22Rv1 (cell line): ENCODE measurements around the gene TMEFF1.

Experiments
- ZFX ChIP-seq: fragments of 450-650 bp; IDR thresholded peaks from 2 replicates; pipeline ENCODE4 v1.6.1; 2017; ENCODE audit warnings: antibody characterized with exemption, borderline replicate concordance
- TF ChIP-seq, protein P1 (sequence below): fragments of 450-650 bp; IDR thresholded peaks from 2 replicates; pipeline ENCODE4 v1.5.1; 2017; ENCODE audit warnings: mild to moderate bottlenecking

DNA sequence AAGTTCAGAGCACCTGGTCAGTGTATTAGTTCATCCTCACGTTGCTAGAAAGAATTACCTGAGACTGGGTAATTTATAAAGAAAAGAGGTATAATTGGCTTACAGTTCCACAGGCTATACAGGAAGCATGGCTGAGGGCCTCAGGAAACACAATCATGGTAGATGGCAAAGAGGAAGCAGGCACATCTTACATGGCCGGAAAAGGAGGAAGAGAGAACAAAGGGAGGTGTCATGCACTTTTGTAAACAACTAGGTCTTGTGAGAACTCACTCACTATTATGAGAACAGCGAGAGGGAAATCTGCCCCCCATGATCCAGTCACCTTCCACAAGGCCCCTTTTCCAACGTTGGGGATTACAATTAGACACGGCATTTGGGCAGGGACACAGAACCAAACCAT, 76.1 kb downstream of the TMEFF1 start:
- TF ChIP-seq, protein P1, sequence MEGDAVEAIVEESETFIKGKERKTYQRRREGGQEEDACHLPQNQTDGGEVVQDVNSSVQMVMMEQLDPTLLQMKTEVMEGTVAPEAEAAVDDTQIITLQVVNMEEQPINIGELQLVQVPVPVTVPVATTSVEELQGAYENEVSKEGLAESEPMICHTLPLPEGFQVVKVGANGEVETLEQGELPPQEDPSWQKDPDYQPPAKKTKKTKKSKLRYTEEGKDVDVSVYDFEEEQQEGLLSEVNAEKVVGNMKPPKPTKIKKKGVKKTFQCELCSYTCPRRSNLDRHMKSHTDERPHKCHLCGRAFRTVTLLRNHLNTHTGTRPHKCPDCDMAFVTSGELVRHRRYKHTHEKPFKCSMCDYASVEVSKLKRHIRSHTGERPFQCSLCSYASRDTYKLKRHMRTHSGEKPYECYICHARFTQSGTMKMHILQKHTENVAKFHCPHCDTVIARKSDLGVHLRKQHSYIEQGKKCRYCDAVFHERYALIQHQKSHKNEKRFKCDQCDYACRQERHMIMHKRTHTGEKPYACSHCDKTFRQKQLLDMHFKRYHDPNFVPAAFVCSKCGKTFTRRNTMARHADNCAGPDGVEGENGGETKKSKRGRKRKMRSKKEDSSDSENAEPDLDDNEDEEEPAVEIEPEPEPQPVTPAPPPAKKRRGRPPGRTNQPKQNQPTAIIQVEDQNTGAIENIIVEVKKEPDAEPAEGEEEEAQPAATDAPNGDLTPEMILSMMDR, result no peak
- TF ChIP-seq ZFX, result no peak
